Cardiac septum (tissue), 1 donor: ENCODE results near the gene BUB3. TPM values are rescaled to one million over a fixed set of nuclear protein-coding genes. Genes with fewer than 3 reads are reported as not detected.

Experiments used
- DNase-seq: peaks from one replicate; pipeline ENCODE4 v3.0.0-alpha.2; 2020; ENCODE audit warnings: low spot score
- intact Hi-C: fragments of 100-400 bp; cut with DNase I; formaldehyde crosslinking; loops from one replicate; pipeline ENCODE4 v1.14.0; 2022
- long read RNA-seq: library from polyadenylated mRNA; unstranded; transcript quantifications from one replicate; pipeline ENCODE4 v2.0.0, GENCODE V29; 2021
- total RNA-seq: library from RNA; stranded (reverse); fragmentation: NEBNext Ultra II Directional; extraction: Animal tissue kit (Norgen Biotek cat#: 25700); gene quantifications from one replicate; pipeline ENCODE4 v1.2.1, GENCODE V29; 2021
- donor health status: DM: no; HTN: no; CAD: no.

BUB3 gene, protein sequence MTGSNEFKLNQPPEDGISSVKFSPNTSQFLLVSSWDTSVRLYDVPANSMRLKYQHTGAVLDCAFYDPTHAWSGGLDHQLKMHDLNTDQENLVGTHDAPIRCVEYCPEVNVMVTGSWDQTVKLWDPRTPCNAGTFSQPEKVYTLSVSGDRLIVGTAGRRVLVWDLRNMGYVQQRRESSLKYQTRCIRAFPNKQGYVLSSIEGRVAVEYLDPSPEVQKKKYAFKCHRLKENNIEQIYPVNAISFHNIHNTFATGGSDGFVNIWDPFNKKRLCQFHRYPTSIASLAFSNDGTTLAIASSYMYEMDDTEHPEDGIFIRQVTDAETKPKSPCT
- total RNA-seq, result 30.6 TPM
- long read RNA-seq, full-length matches to known transcripts, result 46 of 58 reads
- long read RNA-seq, partial matches to known transcripts, result 12 of 58 reads
- long read RNA-seq, other reads (novel, unspliced or antisense), result 0 of 58 reads

DNA sequence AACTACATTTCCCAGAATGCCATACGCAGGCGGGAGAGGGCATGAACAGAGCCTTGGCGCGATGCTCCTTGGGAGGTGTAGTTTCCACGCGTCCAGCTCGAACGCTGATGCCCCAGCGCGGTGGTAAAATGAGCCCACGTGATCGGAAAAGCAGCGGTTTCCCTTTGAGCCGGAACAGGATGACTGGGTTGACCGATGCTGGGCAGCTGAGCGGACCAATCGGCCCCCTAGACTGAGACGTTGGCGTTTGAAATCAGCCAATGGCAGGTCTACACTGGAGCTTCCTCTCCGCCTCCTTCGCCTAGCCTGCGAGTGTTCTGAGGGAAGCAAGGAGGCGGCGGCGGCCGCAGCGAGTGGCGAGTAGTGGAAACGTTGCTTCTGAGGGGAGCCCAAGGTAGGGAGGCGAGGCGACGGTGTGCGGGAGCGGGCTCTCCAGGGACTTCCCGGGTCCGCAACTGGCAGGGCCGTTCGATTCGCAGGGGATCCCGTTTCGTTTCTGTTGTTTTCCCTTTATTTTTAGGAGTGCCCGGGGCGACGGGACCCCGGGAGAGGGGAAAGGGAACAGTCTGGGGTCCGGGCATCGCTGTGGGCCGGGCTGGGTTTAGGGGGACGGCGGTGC is at the start of gene BUB3:
TSS of gene BUB3 (plus strand) at position 311 of the 619 bp plus-strand sequence. CDS start 516 bp downstream, outside the sequence.
- peak; percentile 99 for DNase-seq
- intact Hi-C loops, result loop anchor here (5.0 to 10.0 kb wide), 2 partner anchors 147 to 1261 kb away; partner anchors contain the start of genes ACADSB, IKZF5 and OAT

DNA sequence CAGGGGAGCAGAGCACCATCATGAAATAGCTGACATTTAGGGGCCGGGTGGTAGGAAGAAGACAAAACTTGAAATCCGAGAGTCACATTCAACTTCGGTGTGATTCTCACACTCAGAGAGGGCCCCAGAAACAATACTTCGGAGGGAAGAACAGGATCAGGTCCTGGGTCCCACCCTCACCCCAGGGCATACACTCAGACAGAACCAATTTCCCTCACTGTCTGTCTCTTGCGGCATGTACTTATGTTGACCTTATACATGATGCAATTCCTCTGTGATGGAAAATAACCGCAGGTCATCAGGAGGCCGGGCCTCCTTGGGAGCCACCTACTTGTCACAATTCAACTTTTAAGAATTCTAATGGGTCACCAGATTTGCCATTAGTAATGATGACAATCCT is 44.7 kb upstream of the BUB3 start:
- DNase-seq, result no peak

DNA sequence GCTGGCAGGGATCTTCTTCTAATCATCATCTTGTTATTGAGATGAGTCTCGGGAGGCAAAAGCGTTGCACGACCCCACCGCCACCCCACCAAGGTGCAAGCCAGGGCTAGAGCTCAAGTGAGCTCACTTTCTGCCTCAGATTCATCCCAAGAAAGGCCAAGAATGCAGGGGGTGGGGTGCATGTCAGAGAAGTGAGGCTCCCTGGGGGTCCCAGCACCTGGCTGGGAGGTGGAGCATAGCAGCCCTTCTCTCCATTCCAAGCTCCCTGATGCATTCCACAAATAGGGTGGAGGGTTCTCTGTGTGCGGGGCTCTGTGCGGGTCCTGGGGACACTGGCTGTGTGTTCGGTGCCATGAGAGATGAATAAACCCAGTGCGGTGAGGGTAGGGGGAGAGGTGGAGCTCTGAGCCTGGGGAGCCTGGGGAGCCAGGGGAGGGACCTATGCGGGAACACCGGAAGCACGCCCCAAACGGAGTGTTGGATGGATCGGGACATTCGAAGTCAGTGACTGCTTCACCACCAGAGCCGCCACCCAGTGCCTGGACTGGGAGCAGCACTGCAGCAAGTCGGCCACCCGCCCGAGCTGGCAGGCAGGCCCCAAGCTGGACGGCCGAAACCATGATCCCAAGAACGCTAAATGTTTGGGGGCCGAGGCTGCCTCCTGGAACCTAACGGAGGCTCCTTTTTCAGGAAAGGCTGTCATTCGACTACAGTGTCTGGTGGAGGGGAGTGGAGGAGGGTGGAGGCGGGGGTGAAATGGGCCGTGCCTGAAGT is 36.4 kb upstream of the BUB3 start:
- intact Hi-C loops, result no loop called here
- no peak for DNase-seq

More for the DNA sequence above, 44.7 kb upstream of the BUB3 start:
- intact Hi-C loops, result no loop called here

DNA sequence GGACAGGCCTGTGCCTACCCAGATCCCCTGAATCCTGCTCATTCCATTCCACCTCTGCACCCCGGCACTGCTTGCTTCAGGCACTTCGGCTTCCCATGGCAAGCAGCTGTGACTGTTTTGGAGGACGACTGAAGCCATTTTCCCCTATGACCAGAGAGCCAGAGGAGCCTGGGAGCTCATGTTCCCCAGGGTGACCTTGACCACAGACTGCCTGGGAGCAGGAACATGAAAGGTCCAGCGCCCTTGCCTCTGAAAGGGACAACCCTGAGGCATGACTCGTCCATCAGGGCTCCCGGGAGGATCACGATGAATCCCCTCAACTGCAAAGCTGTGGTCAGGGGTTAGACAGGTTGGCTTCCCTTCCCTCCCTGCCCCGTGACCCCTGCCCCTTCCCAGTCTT is 35.1 kb upstream of the BUB3 start:
- intact Hi-C loops, result no loop called here
- DNase-seq, result no peak

GRCh38 chr10:123126246-123126645 is 28.0 kb upstream of the BUB3 start:
- no peak for DNase-seq
- intact Hi-C loops, result no loop called here

GRCh38 chr10:123129618-123130271 is 24.5 kb upstream of the BUB3 start:
- DNase-seq, result no peak
- intact Hi-C loops, result no loop called here

GRCh38 chr10:123132576-123133477 is 21.4 kb upstream of the BUB3 start:
- intact Hi-C loops, result no loop called here
- peak; percentile 86 for DNase-seq

DNA sequence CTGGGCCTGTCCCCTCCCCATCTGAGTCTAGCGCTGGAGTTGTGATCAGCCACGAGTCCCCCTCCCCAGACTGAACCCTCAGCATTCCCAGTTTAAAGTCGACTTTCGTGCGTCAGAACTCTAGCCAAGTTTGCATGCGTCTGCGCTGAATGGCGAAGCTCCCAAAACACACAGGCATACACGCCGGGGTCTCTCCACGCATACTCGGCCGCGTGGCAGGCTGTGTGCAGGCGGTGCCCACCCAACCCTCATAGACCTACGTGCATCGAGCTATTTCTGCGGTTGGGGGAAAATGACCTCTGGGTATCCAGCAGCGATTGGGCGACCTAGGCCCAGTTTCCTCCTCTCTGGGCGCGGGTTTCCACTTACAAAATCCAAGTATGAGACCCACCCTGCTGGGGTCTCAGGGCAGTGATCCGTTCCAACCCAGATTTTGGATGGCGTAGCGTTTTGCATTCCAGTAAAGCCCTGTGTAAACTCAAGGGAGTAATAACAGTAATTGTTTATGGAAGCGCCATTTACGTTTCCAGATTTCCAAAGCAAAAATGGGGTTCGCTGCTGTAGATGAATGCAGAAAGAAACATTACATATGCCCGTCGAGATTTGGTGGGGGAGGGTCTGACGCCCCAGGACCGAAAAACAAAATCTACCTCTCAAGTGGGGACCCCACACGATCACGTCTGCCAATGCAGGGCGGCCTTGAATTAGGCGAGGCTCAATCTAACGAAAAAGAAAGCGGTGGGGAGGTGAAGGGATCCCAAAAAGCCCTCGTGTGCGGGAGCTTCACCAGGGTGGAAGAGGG is 20.5 kb upstream of the BUB3 start:
- no peak for DNase-seq
- intact Hi-C loops, result loop anchor here (2.0 kb wide), 1 partner anchor 427 kb away; no protein-coding TSS in a partner anchor

DNA sequence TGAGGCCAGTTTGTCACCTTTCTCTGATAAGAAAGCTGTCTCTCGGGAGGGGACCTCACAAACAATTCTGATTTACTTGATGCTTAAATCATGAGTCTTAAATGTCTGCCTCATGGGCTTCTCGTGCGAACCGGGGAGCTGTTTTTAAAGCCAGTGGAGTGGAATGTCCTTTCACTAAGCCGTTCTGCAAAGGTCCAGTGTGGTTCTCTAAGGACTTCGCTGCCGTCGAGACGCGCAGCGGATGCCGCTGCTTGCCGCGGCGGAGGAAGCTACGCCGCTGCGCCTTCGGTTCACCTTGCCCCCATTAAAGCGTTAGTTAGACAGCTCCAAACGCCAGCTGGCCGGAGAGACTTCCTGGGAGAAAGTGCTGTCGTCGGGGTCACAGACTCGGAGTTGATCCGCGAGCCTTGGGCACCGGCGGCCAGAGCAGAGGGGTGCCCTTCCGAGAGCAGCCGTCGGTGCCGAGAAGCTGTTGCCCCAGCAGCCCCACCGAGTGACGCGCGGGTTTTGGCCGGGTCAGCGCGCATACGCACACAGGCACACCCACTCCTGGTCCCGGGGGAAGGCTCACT is 19.8 kb upstream of the BUB3 start:
- intact Hi-C loops, result loop anchor here (2.0 kb wide), 1 partner anchor 426 kb away; no protein-coding TSS in a partner anchor
- no peak for DNase-seq

- DNase-seq, result no peak
- intact Hi-C loops, result loop anchor here (2.0 kb wide), 1 partner anchor 426 kb away; no protein-coding TSS in a partner anchor
Observed at GRCh38 chr10:123134915-123135414, 19.2 kb upstream of the BUB3 start.

- intact Hi-C loops, result loop anchor here (2.0 kb wide), 1 partner anchor 425 kb away; no protein-coding TSS in a partner anchor
- no peak for DNase-seq
Observed at GRCh38 chr10:123135415-123136141, 18.6 kb upstream of the BUB3 start, which contains the start of gene HMX3. HMX3 (plus strand) TSS chr10:123135970; CDS start chr10:123136051, 81 bp downstream.

DNA sequence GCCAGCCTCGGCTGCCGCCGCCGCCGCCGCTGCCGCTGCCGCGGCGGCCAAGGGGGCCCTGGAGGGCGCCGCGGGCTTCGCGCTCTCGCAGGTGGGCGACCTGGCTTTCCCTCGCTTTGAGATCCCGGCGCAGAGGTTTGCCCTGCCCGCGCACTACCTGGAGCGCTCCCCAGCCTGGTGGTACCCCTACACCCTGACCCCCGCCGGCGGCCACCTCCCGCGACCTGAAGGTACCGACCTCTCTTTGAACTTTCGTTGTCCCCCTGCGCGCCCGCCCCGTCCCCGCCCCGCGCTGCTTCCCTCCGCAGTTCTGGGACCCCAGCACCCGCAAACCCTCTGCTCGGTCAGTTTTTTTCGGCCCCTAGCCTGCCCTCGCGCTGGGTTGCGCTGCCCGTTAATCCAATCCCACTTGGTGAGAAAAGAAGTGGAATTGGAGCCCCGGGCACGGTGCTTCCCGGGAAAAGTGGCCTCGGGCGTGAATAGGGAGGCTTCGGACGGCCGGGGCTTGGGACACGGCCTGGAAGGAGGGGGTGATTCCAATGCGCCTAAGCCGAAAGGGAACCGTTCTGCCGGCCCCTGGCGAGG is 17.9 kb upstream of the BUB3 start:
- intact Hi-C loops, result no loop called here
- no peak for DNase-seq

- intact Hi-C loops, result no loop called here
- no peak for DNase-seq
Observed at GRCh38 chr10:123136806-123137642, 17.2 kb upstream of the BUB3 start.

DNA sequence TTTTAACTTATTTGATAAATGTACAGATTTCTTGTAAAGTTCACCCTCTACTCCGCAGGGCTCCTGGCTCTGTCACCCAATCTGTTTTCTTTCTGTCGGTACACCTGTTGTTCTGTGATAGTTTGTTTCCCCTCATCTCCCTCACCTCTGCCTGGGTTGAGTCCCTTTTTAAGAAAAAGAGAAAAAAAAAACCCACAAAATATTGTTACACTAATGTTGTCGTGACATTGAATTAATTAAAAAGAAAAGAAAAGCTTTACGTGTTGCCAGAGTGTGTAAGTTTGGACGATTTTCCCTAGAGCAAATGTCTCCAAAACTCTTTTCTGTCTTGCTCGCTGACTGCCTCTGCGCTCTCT is 15.1 kb upstream of the BUB3 start:
- intact Hi-C loops, result no loop called here

GRCh38 chr10:123139521-123140163 is 14.6 kb upstream of the BUB3 start:
- no peak for DNase-seq
- intact Hi-C loops, result no loop called here

More for the DNA sequence above, 15.1 kb upstream of the BUB3 start:
- DNase-seq, result no peak
